Measurements from ENCODE around the gene GSE1. TPM values are rescaled to one million over a fixed set of nuclear protein-coding genes. Genes with fewer than 3 reads are reported as not detected.
A peak's percentile ranks its signal among the peaks of the same experiment; 100 is the strongest.

Gene GSE1
- total and polyA plus RNA-seq, 9 of the 15 experiments (the other 6 are each of a cell fraction or from before 2014, with no cell fraction given): 12.2 to 244 (median 57.9) TPM

DNA sequence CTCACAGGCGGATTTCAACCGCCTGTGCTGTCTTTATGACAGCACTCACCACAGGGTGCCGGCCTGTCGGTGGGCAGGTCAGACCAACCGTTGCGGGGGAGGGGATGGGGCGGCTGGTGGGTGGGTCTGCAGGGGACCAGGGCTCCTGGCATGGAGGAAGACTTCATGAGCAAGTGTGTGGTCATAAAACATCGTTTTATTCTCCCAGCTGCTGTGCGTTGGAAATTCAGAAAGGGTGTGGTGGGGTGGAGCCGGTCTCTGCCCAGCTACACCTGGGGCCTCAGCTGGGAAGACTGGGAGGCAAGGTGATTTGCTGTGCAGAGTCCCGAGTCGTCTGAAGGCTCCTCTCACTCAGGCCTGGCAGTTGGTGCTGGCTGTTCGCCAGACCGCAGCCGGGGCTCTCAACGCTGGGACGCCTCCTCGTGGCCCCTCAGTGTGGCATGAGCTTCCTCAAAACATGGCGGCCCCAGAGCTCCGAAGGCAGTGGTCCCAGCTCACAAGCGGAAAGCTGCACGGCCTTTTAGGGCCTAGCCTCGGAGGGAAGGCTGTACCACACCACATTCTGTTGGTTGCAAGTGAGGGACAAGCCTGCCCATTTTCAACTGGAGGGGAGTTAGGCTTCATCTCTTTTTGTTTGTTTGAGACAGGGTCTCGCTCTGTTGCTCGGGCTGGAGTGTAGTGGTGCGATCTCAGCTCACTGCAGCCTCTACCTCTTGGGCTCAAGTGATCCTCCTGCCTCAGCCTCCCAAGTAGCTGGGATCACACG lies 45.8 kb upstream of the GSE1 start (continued):
- TF ChIP-seq HNRNPL (IDR thresholded peaks at IDR 0.05; ENCODE audit: low read depth, low read length) (0 out of 2 replicates have a peak, but pooled peaks have one; percentile 42), DACH1 (IDR thresholded peaks at IDR 0.05; ENCODE audit: partially characterized antibody) (no peak), ZNF274 (IDR thresholded peaks at IDR 0.05; ENCODE audit: borderline replicate concordance, low read depth, low read length) (no peak), ETV1 (tag; conservative IDR thresholded peaks at IDR 0.05; ENCODE audit: low read depth) (peak; percentile 75), TAF1 (IDR thresholded peaks at IDR 0.05; ENCODE audit: control insufficient read depth, extremely low read depth, insufficient read depth, low read length, severe bottlenecking) (peak; percentile 13), TCFL5 (CRISPR knock-in tag; conservative IDR thresholded peaks at IDR 0.05) (no peak; the same call in 1 of the 2 replicates), FUS (optimal IDR thresholded peaks at IDR 0.05; ENCODE audit: low read depth, low read length) (no peak), YY1 (IDR thresholded peaks at IDR 0.05; ENCODE audit: borderline replicate concordance in 1 of 3, control insufficient read depth in 1 of 3, extremely low read depth in 1 of 3, insufficient read depth in 3 of 3, insufficient read length in 1 of 3, insufficient replicate concordance in 2 of 3, low read depth in 1 of 3, low read length in 2 of 3) (peak; percentile 71 to 96 (median 91)), ZFP1 (CRISPR knock-in tag; IDR thresholded peaks at IDR 0.05) (no peak), MXI1 (IDR thresholded peaks at IDR 0.05; ENCODE audit: low read depth, low read length) (peak; percentile 34; the same call in 1 of the 2 replicates)
- TF ChIP-seq, protein P1, sequence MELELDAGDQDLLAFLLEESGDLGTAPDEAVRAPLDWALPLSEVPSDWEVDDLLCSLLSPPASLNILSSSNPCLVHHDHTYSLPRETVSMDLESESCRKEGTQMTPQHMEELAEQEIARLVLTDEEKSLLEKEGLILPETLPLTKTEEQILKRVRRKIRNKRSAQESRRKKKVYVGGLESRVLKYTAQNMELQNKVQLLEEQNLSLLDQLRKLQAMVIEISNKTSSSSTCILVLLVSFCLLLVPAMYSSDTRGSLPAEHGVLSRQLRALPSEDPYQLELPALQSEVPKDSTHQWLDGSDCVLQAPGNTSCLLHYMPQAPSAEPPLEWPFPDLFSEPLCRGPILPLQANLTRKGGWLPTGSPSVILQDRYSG (tag; conservative IDR thresholded peaks at IDR 0.05; ENCODE audit: low read depth): peak; percentile 76
- TF ChIP-seq, protein P2, sequence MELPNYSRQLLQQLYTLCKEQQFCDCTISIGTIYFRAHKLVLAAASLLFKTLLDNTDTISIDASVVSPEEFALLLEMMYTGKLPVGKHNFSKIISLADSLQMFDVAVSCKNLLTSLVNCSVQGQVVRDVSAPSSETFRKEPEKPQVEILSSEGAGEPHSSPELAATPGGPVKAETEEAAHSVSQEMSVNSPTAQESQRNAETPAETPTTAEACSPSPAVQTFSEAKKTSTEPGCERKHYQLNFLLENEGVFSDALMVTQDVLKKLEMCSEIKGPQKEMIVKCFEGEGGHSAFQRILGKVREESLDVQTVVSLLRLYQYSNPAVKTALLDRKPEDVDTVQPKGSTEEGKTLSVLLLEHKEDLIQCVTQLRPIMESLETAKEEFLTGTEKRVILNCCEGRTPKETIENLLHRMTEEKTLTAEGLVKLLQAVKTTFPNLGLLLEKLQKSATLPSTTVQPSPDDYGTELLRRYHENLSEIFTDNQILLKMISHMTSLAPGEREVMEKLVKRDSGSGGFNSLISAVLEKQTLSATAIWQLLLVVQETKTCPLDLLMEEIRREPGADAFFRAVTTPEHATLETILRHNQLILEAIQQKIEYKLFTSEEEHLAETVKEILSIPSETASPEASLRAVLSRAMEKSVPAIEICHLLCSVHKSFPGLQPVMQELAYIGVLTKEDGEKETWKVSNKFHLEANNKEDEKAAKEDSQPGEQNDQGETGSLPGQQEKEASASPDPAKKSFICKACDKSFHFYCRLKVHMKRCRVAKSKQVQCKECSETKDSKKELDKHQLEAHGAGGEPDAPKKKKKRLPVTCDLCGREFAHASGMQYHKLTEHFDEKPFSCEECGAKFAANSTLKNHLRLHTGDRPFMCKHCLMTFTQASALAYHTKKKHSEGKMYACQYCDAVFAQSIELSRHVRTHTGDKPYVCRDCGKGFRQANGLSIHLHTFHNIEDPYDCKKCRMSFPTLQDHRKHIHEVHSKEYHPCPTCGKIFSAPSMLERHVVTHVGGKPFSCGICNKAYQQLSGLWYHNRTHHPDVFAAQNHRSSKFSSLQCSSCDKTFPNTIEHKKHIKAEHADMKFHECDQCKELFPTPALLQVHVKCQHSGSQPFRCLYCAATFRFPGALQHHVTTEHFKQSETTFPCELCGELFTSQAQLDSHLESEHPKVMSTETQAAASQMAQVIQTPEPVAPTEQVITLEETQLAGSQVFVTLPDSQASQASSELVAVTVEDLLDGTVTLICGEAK (IDR thresholded peaks at IDR 0.05): 0 out of 2 replicates have a peak, but pooled peaks have one; percentile 25
- TF ChIP-seq, protein P2 (CRISPR knock-in tag; IDR thresholded peaks at IDR 0.05): no peak
- TF ChIP-seq, protein P3, sequence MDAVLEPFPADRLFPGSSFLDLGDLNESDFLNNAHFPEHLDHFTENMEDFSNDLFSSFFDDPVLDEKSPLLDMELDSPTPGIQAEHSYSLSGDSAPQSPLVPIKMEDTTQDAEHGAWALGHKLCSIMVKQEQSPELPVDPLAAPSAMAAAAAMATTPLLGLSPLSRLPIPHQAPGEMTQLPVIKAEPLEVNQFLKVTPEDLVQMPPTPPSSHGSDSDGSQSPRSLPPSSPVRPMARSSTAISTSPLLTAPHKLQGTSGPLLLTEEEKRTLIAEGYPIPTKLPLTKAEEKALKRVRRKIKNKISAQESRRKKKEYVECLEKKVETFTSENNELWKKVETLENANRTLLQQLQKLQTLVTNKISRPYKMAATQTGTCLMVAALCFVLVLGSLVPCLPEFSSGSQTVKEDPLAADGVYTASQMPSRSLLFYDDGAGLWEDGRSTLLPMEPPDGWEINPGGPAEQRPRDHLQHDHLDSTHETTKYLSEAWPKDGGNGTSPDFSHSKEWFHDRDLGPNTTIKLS (IDR thresholded peaks at IDR 0.05; ENCODE audit: borderline replicate concordance, low read depth): 0 out of 2 replicates have a peak, but pooled peaks have one; percentile 48
